Cerebellar cortex (tissue), 1 donor: ENCODE data around the gene CISD1.
A peak's percentile ranks its signal among the peaks of the same experiment; 100 is the strongest.
"Not testable (repeated sequence)": the region's sequence is repeated elsewhere in the genome, so short reads cannot be mapped to it uniquely, and the experiment has no call there.

Source experiments
- DNase-seq: peaks from one replicate; pipeline ENCODE4 v3.0.0-alpha.2; 2015; ENCODE audit warnings: low spot score

The CISD1 gene

DNA sequence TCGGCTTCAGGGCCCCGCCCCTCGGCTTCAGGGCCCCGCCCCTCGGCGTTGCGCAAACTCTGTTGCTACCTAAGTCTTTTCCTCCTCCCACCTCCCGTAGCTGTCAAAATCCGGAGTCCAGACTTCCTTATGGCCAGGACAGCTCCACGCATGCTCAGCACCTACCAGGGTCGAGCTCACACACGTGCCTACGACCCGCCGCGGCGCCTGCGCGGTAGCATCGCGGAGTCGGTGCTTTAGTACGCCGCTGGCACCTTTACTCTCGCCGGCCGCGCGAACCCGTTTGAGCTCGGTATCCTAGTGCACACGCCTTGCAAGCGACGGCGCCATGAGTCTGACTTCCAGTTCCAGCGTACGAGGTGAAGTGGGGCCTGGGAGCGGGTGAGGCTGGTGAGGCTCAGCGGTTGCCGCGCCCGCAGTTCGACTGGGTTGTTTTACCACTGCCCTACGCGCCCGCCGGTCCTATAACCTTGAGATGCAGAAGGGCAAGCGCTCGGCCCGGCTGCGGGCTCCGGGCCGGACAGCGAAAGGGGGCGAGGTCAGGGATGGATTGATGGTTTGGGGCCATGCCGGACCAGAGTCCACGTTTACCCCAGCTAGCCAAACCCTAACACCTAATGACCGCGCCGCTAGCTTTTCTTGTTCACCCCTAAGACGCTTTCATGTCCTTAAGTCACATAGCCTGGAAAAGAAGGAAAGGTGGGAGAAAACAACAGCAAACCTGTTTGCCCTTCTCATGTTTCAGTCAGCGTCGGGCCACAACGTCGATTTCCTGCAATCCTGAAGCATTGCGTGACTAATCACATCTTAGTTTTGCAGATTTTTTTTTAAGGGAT, at the start of gene CISD1:
Gene CISD1 (plus strand): TSS at position 217 of the 836 bp plus-strand sequence. CDS start 112 bp downstream, at position 329.
- DNase-seq: peak; percentile 99

DNA sequence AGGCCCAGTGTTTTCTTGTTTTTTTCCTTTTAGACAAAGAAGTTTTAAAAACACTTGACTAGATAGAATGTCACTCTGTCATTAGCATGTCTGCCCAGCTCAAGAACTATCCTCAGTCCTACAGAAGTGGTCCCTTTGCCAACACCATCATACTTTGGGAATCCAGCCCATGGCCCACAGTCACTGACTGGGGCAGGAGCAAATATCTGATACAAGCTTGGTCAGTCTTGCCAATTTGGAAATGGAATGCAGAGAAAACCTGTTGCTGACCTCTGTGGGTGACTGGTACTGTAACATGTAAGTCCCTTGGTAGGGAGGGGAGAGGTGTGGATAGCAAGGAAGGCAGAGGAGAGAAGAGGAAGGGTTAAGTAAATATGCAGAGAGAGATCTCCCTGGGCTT, 49.1 kb upstream of the CISD1 start:
- DNase-seq: no peak

GRCh38 chr10:58220769-58221451, 48.1 kb upstream of the CISD1 start:
- no peak for DNase-seq

GRCh38 chr10:58225654-58226053, 43.3 kb upstream of the CISD1 start:
- no peak for DNase-seq

- not testable (repeated sequence) for DNase-seq
Observed at GRCh38 chr10:58229856-58230255, 39.1 kb upstream of the CISD1 start.

GRCh38 chr10:58237014-58237834, 31.7 kb upstream of the CISD1 start:
- DNase-seq: no peak

- no peak for DNase-seq
Observed at GRCh38 chr10:58239561-58240169, 29.3 kb upstream of the CISD1 start.

- no peak for DNase-seq
Observed at GRCh38 chr10:58240531-58240930, 28.4 kb upstream of the CISD1 start.

- DNase-seq: no peak
Observed at GRCh38 chr10:58241346-58241745, 27.6 kb upstream of the CISD1 start.

DNA sequence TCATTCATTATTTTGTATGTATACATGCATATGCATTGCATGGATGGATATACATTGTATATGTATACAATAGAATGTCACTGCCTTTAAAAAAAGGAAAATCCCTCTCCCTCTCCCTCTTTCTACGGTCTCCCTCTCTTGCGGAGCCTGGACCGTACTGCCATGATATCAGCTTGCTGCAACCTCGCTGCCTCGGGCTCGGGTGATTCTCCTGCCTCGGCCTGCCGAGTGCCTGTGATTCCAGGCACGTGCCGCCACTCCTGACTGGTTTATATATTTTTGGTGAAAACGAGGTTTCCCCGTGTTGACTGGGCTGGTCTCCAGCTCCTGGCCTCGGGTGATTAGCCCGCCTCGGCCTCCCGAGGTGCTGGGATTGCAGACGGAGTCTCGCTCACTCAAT, 25.7 kb upstream of the CISD1 start:
- no peak for DNase-seq

GRCh38 chr10:58243801-58244200, 25.2 kb upstream of the CISD1 start:
- not testable (repeated sequence) for DNase-seq

- DNase-seq: not testable (repeated sequence)
Observed at GRCh38 chr10:58244242-58244641, 24.7 kb upstream of the CISD1 start.

GRCh38 chr10:58244666-58245065, 24.3 kb upstream of the CISD1 start:
- not testable (repeated sequence) for DNase-seq

- DNase-seq: no peak
Observed at GRCh38 chr10:58253184-58253583, 15.8 kb upstream of the CISD1 start.

DNA sequence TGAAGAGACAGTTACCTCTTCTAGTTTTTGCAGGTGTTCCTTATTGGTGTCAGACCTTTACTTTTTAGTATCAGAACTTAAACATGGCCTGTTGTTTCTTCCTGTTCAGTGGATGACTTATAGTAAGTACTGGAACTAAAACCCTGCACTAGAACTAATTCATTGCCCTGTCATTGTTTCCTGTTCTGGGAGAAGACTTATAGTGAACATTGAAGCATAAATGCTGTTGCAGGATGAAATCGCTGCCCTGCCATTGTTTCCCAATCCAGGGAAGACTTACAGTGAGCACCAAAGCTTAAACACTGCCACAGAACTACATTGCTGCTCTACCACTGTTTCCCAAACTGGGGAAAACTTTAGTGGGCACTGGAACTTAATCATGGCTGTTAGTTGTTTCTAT, 14.3 kb upstream of the CISD1 start:
- no peak for DNase-seq

GRCh38 chr10:58256013-58256780, 12.8 kb upstream of the CISD1 start:
- not testable (repeated sequence) for DNase-seq

- no peak for DNase-seq
Observed at GRCh38 chr10:58258977-58259692, 9.8 kb upstream of the CISD1 start.

GRCh38 chr10:58260334-58260733, 8.6 kb upstream of the CISD1 start:
- no peak for DNase-seq

DNA sequence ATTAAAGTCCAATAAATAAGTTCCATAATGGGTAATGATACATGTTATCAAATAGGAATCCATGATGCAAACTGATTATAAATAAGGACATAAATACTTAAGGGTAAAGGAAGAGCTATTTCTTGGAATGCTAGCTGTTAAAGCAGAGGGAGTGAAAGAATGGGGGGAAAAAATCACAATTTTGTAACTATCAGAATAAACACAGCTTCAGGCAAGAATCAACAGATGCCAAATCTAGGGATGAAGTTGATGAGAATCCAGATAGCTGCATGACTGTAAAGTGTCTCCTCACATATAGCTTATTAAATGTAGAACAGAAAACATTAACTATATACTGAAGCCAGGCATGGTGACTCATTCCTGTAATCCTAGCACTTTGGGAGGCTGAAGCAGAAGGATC, 6.2 kb upstream of the CISD1 start:
- no peak for DNase-seq

DNA sequence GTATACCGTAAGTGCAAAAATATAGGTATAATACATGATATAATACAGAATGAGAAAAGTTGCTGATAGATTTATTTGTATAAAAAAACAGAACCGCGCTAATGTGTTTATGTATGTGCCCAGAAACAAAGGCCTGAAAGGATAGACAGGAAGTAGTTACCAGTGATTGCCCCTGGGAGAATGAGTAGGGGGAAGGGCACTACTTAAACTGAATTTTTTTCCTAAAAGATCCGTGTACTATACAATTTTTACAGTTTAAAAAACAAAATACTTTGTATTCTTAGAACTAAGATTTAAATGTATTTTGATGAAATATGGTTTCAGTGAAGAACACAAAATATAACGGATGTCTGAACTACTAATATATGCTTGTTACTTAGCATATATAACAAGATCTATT, 4.2 kb upstream of the CISD1 start:
- DNase-seq: no peak

DNA sequence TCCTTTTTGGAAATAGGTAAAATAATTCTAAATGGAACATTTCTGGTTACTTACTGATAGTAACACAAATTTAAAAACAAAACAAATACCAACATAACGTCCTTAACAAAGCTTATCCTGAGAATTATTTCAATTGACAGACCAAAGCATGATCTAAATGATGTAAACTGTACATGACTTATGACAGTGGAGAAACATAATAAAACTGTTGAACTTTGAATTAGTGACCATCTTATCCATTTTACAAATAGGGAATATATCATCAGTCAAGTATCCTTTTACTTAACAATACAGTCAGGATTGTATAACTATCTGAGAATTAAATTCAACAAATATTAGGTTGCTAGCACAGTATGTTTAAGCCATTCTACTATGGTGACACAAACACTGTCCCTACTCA, 3.7 kb upstream of the CISD1 start:
- no peak for DNase-seq
